NCI-H748 treated with DMSO at 0.1 percent for 48 hours (cell line): ENCODE measurements around the gene ELMOD1.
A peak's percentile ranks its signal among the peaks of the same experiment; 100 is the strongest.

Source experiments
- DNase-seq: peaks from one replicate; lab custom pipeline; 2025; lab: John Stamatoyannopoulos, UW

The ELMOD1 gene

GRCh38 chr11:107688322-107688918, 97.5 kb downstream of the ELMOD1 start:
- no peak for DNase-seq

GRCh38 chr11:107689317-107690202, 98.6 kb downstream of the ELMOD1 start:
- DNase-seq: peak; percentile 33

GRCh38 chr11:107691000-107691750, 100.2 kb downstream of the ELMOD1 start:
- no peak for DNase-seq

GRCh38 chr11:107695446-107695845, 104.5 kb downstream of the ELMOD1 start:
- DNase-seq: no peak

GRCh38 chr11:107696140-107696539, 105.2 kb downstream of the ELMOD1 start:
- no peak for DNase-seq

GRCh38 chr11:107697291-107697690, 106.3 kb downstream of the ELMOD1 start:
- DNase-seq: no peak

GRCh38 chr11:107699371-107700285, 108.7 kb downstream of the ELMOD1 start:
- DNase-seq: no peak

- no peak for DNase-seq
Observed at GRCh38 chr11:107702109-107702660, 111.2 kb downstream of the ELMOD1 start.

GRCh38 chr11:107702723-107703122, 111.8 kb downstream of the ELMOD1 start:
- no peak for DNase-seq

GRCh38 chr11:107704451-107704850, 113.5 kb downstream of the ELMOD1 start:
- DNase-seq: no peak

GRCh38 chr11:107705027-107705426, 114.1 kb downstream of the ELMOD1 start:
- DNase-seq: no peak

- DNase-seq: no peak
Observed at GRCh38 chr11:107706531-107706930, 115.6 kb downstream of the ELMOD1 start.

- no peak for DNase-seq
Observed at GRCh38 chr11:107707215-107707671, 116.3 kb downstream of the ELMOD1 start.

GRCh38 chr11:107707807-107708206, 116.9 kb downstream of the ELMOD1 start:
- no peak for DNase-seq

GRCh38 chr11:107708792-107709191, 117.8 kb downstream of the ELMOD1 start:
- no peak for DNase-seq

- no peak for DNase-seq
Observed at GRCh38 chr11:107710301-107710700, 119.4 kb downstream of the ELMOD1 start.

GRCh38 chr11:107711861-107712755, 121.2 kb downstream of the ELMOD1 start, which contains the start of gene SLN:
Gene SLN (minus strand): TSS chr11:107712056.
- DNase-seq: no peak

GRCh38 chr11:107713009-107713408, 122.1 kb downstream of the ELMOD1 start:
- DNase-seq: peak; percentile 41
